K562 (cell line): ENCODE measurements around the gene SAMD10.

Source experiments
- BRF1 ChIP-seq: IDR thresholded peaks from 3 replicates; pipeline ENCODE4 v1.6.1; 2011; ENCODE audit warnings: borderline replicate concordance, mild to moderate bottlenecking; ENCODE audit not compliant: insufficient read length; ENCODE audit errors: extremely low read depth
- CREBBP ChIP-seq: IDR thresholded peaks from one replicate; pipeline ENCODE4 v1.6.1; 2012; ENCODE audit warnings: low read depth, mild to moderate bottlenecking, control low read depth, inconsistent platforms, low read length
- CTCF ChIP-seq, 3 experiments: IDR thresholded peaks in 2 of 3; conservative IDR thresholded peaks in 1 of 3; 2 replicates each; pipeline ENCODE4 v1.5.1; 2011 to 2012; ENCODE audit warnings: low read length in 3 of 3, mild to moderate bottlenecking in 3 of 3, control low read depth in 2 of 3, improper control_type of control experiment in 1 of 3, inconsistent platforms in 1 of 3, low read depth in 1 of 3, mixed read lengths in 1 of 3, moderate library complexity in 1 of 3; ENCODE audit not compliant: insufficient read depth in 2 of 3
- EGR1 ChIP-seq: fragments of 450-650 bp; conservative IDR thresholded peaks from 2 replicates; pipeline ENCODE4 v1.6.1; 2017; ENCODE audit warnings: mild to moderate bottlenecking
- ZKSCAN8 ChIP-seq: fragments of 200-800 bp; sonication (Bioruptor generic); IDR thresholded peaks from 2 replicates; pipeline ENCODE4 v1.6.1; 2016; ENCODE audit warnings: missing genetic modification characterization, missing compliant biosample characterization
- ZNF639 ChIP-seq, 2 experiments: fragments of 200-800 bp in 1 of 2; sonication (Bioruptor generic) in 1 of 2; sonication (generic) in 1 of 2; formaldehyde crosslinking in 1 of 2; IDR thresholded peaks in 1 of 2; conservative IDR thresholded peaks in 1 of 2; 2 replicates each; pipeline versions ENCODE4 v1.5.0 to v1.6.1; 2016 to 2020; ENCODE audit warnings: missing compliant biosample characterization in 1 of 2, missing genetic modification characterization in 1 of 2, missing genetic modification reagents in 1 of 2
- ZNF644 ChIP-seq: fragments of 200-800 bp; sonication (Bioruptor generic); IDR thresholded peaks from 2 replicates; pipeline ENCODE4 v1.6.1; 2016; ENCODE audit warnings: low read depth, missing genetic modification characterization, missing compliant biosample characterization

- TF ChIP-seq CREBBP = no peak
- TF ChIP-seq ZKSCAN8 (CRISPR knock-in tag) = no peak
- no peak for TF ChIP-seq EGR1
- TF ChIP-seq ZNF639 (CRISPR knock-in tag; conservative IDR thresholded peaks at IDR 0.05 in 1 of 2, IDR thresholded peaks at IDR 0.05 in 1 of 2) = no peak
- no peak for TF ChIP-seq ZNF644 (tag)
- TF ChIP-seq CTCF (IDR thresholded peaks at IDR 0.05 in 2 of 3, conservative IDR thresholded peaks at IDR 0.05 in 1 of 3; ENCODE audit: insufficient read depth in 2 of 3, low read depth in 1 of 3, low read length in 3 of 3) = no peak
- no peak for TF ChIP-seq BRF1
These were observed 38.0 kb downstream of the SAMD10 start for GRCh38 chr20:63941282-63942081.
